Left lung (tissue), 14 donors: ENCODE data around the gene BHLHA15. TPM values are rescaled to one million over a fixed set of nuclear protein-coding genes. Genes with fewer than 3 reads are reported as not detected.

Experiments used
- ATAC-seq: fragments of 200-7000 bp; cut with Tn5 transposase; one replicate; pipeline ENCODE4 v1.9.1; 2020; ENCODE audit warnings: moderate library complexity
- DNase-seq, 4 donors: peaks; one replicate each; pipeline ENCODE4 v3.0.0-alpha.2; 2013 to 2020
- H3K27ac ChIP-seq, 2 donors: fragments of 200-600 bp; sonication (generic) in 1 of 2; one replicate each; pipeline versions ENCODE4 v1.5.0 to v1.8.0; 2020 to 2021
- H3K27me3 ChIP-seq, 2 donors: fragments of 200-600 bp; sonication (generic) in 1 of 2; one replicate each; pipeline versions ENCODE4 v1.5.0 to v1.8.0; 2020 to 2021
- H3K36me3 ChIP-seq, 2 donors: fragments of 200-600 bp; sonication (generic) in 1 of 2; one replicate each; pipeline versions ENCODE4 v1.5.0 to v1.8.0; 2020 to 2021
- H3K4me1 ChIP-seq, 2 donors: fragments of 200-600 bp; one replicate each; pipeline ENCODE4 v1.8.0; 2021
- H3K4me3 ChIP-seq, 2 donors: fragments of 200-600 bp; sonication (generic) in 1 of 2; one replicate each; pipeline versions ENCODE4 v1.5.0 to v1.8.0; 2020 to 2021; ENCODE audit warnings: mild to moderate bottlenecking in 1 of 2
- H3K9me3 ChIP-seq, 2 donors: fragments of 200-600 bp; sonication (generic) in 1 of 2; one replicate each; pipeline versions ENCODE4 v1.5.0 to v1.8.0; 2020 to 2021
- intact Hi-C, 2 donors: fragments of 100-400 bp; cut with DNase I; formaldehyde crosslinking; loops; one replicate each; pipeline versions ENCODE4 v1.11.2 to v1.14.2; 2022
- long read RNA-seq, 12 donors: library from polyadenylated mRNA in 2 of 12; unstranded in 2 of 12; transcript quantifications; one replicate each; pipeline ENCODE4 v2.0.0 and lab custom pipeline, GENCODE V29; 2019 to 2026
- polyA plus RNA-seq, 6 donors: library from polyadenylated mRNA; unstranded; fragments of 120-200 nt; gene quantifications; one replicate each; pipeline ENCODE4 v1.2.1, GENCODE V29; 2013; ENCODE audit not compliant: insufficient read length in 6 of 6
- total RNA-seq, 2 donors: library from RNA; stranded (reverse); fragmentation: NEBNext Ultra II Directional; extraction: Animal tissue kit (Norgen Biotek cat#: 25700); gene quantifications; one replicate each; pipeline ENCODE4 v1.2.1, GENCODE V29; 2021
- TF ChIP-seq, protein P1 (sequence below), 2 donors: fragments of 200-600 bp; sonication (generic) in 1 of 2; IDR thresholded peaks; one replicate each; pipeline versions ENCODE4 v1.5.0 to v1.8.0; 2021; ENCODE audit warnings: antibody characterized with exemption in 2 of 2
- donor health status: DM: no; HTN: yes; CAD: no.
- donor health status: DM: no; HTN: no; CAD: no.

The BHLHA15 gene
- total RNA-seq = 1 to 10 TPM in 1 of 2 donors, under 1 TPM in 1; 0.87 to 2.4 TPM
- under 1 TPM in 5 of 6 donors, not detected in 1; 0.44 to 0.98 (median 0.84) TPM for polyA plus RNA-seq
- long read RNA-seq, donor 1, partial matches to known transcripts = 0 of 2 reads
- long read RNA-seq, donor 1, other reads (novel, unspliced or antisense) = 0 of 2 reads
- long read RNA-seq, donor 2, partial matches to known transcripts = 0 of 2 reads
- long read RNA-seq, donor 2, other reads (novel, unspliced or antisense) = 0 of 2 reads
- long read RNA-seq, donor 3 = 0 reads
- long read RNA-seq, donor 4 = 0 reads
- long read RNA-seq, donor 5, partial matches to known transcripts = 0 of 2 reads
- long read RNA-seq, donor 5, other reads (novel, unspliced or antisense) = 0 of 2 reads
- long read RNA-seq, donor 6, partial matches to known transcripts = 0 of 1 reads
- long read RNA-seq, donor 6, other reads (novel, unspliced or antisense) = 0 of 1 reads
- long read RNA-seq, donor 7 = 0 reads
- long read RNA-seq, donor 8, partial matches to known transcripts = 0 of 1 reads
- long read RNA-seq, donor 8, other reads (novel, unspliced or antisense) = 0 of 1 reads
- long read RNA-seq, donor 9 = 0 reads
- long read RNA-seq, donor 10 = 0 reads
- long read RNA-seq, donor 11, partial matches to known transcripts = 0 of 3 reads
- long read RNA-seq, donor 11, other reads (novel, unspliced or antisense) = 0 of 3 reads
- long read RNA-seq, donor 12 = 0 reads

- Histone ChIP-seq H3K27me3 (peaks cover 0 to 28% of the 10 kb centered on the region in 2 donors), H3K4me3 (peak within 1 kb of the TSS; percentile 17 to 32), H3K36me3 (peaks cover 0 to 32% of the 10 kb centered on the region in 2 donors), H3K27ac (no peak within 1 kb of the TSS), H3K9me3 (no peaks in the 10 kb centered on the region), H3K4me1 (peaks cover 0 to 8% of the 10 kb centered on the region in 2 donors)
- TF ChIP-seq, protein P1, sequence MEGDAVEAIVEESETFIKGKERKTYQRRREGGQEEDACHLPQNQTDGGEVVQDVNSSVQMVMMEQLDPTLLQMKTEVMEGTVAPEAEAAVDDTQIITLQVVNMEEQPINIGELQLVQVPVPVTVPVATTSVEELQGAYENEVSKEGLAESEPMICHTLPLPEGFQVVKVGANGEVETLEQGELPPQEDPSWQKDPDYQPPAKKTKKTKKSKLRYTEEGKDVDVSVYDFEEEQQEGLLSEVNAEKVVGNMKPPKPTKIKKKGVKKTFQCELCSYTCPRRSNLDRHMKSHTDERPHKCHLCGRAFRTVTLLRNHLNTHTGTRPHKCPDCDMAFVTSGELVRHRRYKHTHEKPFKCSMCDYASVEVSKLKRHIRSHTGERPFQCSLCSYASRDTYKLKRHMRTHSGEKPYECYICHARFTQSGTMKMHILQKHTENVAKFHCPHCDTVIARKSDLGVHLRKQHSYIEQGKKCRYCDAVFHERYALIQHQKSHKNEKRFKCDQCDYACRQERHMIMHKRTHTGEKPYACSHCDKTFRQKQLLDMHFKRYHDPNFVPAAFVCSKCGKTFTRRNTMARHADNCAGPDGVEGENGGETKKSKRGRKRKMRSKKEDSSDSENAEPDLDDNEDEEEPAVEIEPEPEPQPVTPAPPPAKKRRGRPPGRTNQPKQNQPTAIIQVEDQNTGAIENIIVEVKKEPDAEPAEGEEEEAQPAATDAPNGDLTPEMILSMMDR (IDR thresholded peaks at IDR 0.05) = no peak
- DNase-seq (peak in 2 of 4 donors; percentile 56 to 89), ATAC-seq (peak; percentile 83)
- intact Hi-C loops = no loop called here
Observed at GRCh38 chr7:98211221-98211675, at the start of gene BHLHA15. Gene BHLHA15 (plus strand): TSS chr7:98211439. CDS start chr7:98212310, 871 bp downstream.

DNA sequence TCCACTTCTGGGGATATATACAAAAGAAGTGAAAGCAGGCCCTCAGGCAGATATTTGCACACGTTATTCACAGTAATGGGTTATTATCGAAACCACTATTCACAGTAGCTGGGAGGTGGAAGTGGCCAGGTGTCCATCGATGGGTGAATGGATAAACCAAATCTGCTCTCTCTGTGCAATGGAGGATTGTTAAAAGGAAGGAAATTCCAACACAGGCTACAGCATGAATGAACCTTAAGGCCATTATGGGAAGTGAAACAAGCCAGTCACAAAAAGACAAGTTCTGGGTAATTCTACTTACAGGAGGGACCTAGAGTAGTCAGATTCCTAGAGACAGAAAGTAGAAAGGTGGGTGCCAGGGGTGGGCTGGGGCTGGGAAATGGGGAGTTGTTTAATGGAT lies 48.5 kb upstream of the BHLHA15 start:
- Histone ChIP-seq H3K4me1 (peaks cover 4 to 7% of the 10 kb centered on the region in 2 donors), H3K27ac (no peak overlapping the region), H3K36me3 (peaks cover 0 to 11% of the 10 kb centered on the region in 2 donors), H3K27me3 (no peaks in the 10 kb centered on the region), H3K4me3 (no peak overlapping the region), H3K9me3 (no peaks in the 10 kb centered on the region)
- TF ChIP-seq, protein P1 (IDR thresholded peaks at IDR 0.05) = no peak
- no peak for DNase-seq
- no peak for ATAC-seq
- intact Hi-C loops = loop anchor here in 1 of 2 donors (10.0 kb wide), 1 partner anchor 138 kb away; no protein-coding TSS in a partner anchor

GRCh38 chr7:98163269-98163668 lies 48.0 kb upstream of the BHLHA15 start:
- TF ChIP-seq, protein P1 (IDR thresholded peaks at IDR 0.05) = no peak
- ATAC-seq = peak; percentile 35
- Histone ChIP-seq H3K9me3 (no peaks in the 10 kb centered on the region), H3K36me3 (peaks cover 0 to 9% of the 10 kb centered on the region in 2 donors), H3K4me1 (peaks cover 6 to 7% of the 10 kb centered on the region in 2 donors), H3K4me3 (no peak overlapping the region), H3K27me3 (no peaks in the 10 kb centered on the region), H3K27ac (no peak overlapping the region)
- intact Hi-C loops = loop anchor here in 1 of 2 donors (10.0 kb wide), 1 partner anchor 138 kb away; no protein-coding TSS in a partner anchor
- DNase-seq = no peak

- H3K27me3 ChIP-seq = no peaks in the 10 kb centered on the region
- ATAC-seq (peak; percentile 73), DNase-seq (peak in 2 of 4 donors; percentile 37 to 60)
- peaks cover 0 to 9% of the 10 kb centered on the region in 2 donors for H3K36me3 ChIP-seq
- H3K4me3 ChIP-seq = no peak overlapping the region
- TF ChIP-seq, protein P1 (IDR thresholded peaks at IDR 0.05) = no peak
- H3K4me1 ChIP-seq = peaks cover 7 to 10% of the 10 kb centered on the region in 2 donors
- peak overlapping the region in 1 of 2 donors; percentile 10 for H3K27ac ChIP-seq
- H3K9me3 ChIP-seq = no peaks in the 10 kb centered on the region
- intact Hi-C loops = loop anchor here in 1 of 2 donors (10.0 kb wide), 1 partner anchor 139 kb away; no protein-coding TSS in a partner anchor
Observed at GRCh38 chr7:98163704-98164494, 47.3 kb upstream of the BHLHA15 start.
